GM18868 (cell line): ENCODE data around the gene BEST2.
"Not testable (repeated sequence)": the region's sequence is repeated elsewhere in the genome, so short reads cannot be mapped to it uniquely, and the experiment has no call there.

Experiments used
- ATAC-seq: cut with Tn5 transposase; IDR thresholded peaks from one replicate; pipeline ENCODE4 v1.9.1; 2021; ENCODE audit warnings: mild to moderate bottlenecking, moderate library complexity; ENCODE audit not compliant: unreplicated experiment

Gene BEST2

GRCh38 chr19:12751635-12752034 lies at the start of gene BEST2:
BEST2 (plus strand) TSS chr19:12751791; CDS start chr19:12752593, 802 bp downstream.
- ATAC-seq, result no peak

DNA sequence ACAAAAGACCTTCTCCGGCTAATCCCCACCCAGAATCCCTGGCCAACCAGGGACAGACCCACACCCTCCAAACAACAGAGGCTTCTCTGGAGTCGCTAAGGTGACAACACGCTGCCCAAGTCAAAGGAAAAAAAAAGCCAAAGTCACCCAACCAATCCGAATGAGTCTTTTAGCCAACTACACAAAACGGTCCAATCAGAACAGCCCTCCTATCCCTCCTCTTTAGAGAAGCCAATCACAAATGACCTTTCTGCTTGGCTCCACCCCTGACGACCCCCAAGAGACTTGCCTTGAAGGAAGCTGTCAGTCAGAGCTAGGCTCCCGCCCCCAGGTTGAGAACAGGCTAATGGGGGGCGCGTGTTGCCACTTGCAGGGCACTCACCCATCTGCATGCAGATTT lies 48.5 kb upstream of the BEST2 start:
- ATAC-seq, result no peak

- ATAC-seq, result no peak
Measured at GRCh38 chr19:12705169-12705568, 46.4 kb upstream of the BEST2 start.

DNA sequence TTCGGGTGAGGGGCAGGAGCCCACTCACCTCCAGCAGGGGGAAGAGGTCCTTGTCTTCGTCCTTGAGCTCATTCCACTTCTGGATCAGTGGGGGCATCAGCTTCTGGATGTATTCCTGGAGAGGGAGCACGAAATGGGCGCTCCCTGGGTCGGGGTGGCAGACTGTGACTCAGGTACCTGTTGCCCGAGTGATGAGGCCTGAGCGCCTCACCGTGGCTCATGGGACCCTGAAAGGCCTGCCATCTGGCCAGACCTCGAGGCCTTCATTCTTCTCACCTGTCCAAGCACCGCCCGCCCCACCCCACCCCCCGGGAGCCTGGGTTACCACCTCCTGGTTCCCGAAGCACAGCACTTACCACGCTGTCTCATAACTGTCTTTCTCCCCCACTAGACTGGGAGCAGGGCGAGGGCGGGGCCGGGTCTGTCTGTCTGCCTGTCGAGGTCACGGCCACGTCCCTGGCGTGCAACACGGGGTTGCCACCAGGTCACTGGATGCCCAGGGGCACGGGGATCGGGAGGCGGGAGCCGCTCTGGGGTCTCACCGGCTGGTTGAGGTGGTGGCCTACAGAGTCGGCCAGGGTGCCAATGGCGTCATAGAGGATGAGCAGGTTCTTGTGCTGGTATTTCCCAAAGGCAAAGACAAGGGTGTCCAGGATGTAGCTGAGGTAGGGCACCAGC lies 45.8 kb upstream of the BEST2 start:
- ATAC-seq, result no peak

GRCh38 chr19:12706332-12706718 lies 45.3 kb upstream of the BEST2 start:
- no peak for ATAC-seq

GRCh38 chr19:12708641-12709040 lies 43.0 kb upstream of the BEST2 start:
- no peak for ATAC-seq

- no peak for ATAC-seq
Measured at GRCh38 chr19:12711187-12711586, 40.4 kb upstream of the BEST2 start.

- ATAC-seq, result not testable (repeated sequence)
Measured at GRCh38 chr19:12712077-12712476, 39.5 kb upstream of the BEST2 start.

- ATAC-seq, result not testable (repeated sequence)
Measured at GRCh38 chr19:12713304-12713703, 38.3 kb upstream of the BEST2 start.

DNA sequence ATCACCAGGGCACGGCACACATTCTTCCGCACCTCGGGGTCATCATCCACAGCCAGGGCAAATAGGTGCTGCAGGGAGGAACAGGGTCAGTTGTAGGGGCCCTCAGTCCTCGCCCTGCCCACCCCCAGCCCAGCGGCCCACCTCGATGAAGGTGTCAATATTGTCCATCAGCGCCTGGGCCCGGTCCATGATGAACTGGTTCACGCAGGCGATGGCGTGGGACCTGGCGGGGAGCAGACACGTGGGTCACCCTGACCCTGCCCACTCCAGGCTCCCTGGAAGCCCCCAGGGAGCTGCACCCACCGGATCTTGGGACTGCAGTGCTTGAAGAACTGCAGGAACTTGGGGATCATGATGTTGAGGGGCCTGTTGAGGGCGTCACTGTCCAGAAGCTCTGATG lies 36.5 kb upstream of the BEST2 start:
- ATAC-seq, result no peak

DNA sequence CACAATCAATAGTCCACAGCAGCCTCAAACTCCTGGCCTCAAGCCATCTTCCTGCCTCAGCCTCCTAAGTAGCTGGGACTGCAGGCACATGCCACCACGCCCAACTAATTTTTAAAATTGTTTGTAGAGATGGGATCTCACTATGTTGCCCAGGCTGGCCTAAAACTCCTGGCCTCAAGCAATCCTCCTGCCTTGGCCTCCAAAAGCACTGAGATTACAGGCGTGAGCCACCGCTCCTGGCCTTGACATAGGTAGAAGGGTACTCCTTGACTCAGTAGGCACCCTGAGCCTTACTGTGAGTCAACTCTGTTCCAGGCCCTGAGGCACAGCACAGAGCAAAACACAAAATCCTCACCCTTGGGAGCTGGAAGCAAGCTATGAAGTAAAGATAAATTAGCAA lies 35.7 kb upstream of the BEST2 start:
- ATAC-seq, result no peak

DNA sequence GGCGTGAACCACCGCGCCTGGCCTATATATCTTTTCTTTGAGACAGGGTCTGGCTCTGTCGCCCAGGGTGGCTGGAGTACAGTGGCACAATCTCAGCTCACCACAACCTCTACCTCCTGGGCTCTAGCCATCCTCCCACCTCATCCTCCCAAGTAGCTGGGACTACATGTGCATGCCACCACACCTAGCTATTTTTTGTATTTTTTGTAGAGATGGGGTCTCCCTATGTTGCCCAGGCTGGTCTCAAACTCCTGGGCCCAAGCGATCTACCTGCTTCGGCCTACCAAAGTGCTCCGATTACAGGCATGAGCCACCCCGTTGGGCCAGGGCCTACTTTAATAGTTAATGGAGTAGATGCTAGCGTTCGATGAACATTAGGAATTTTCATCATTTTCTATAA lies 31.3 kb upstream of the BEST2 start:
- ATAC-seq, result no peak

GRCh38 chr19:12720851-12721655 lies 30.5 kb upstream of the BEST2 start:
- ATAC-seq, result no peak

DNA sequence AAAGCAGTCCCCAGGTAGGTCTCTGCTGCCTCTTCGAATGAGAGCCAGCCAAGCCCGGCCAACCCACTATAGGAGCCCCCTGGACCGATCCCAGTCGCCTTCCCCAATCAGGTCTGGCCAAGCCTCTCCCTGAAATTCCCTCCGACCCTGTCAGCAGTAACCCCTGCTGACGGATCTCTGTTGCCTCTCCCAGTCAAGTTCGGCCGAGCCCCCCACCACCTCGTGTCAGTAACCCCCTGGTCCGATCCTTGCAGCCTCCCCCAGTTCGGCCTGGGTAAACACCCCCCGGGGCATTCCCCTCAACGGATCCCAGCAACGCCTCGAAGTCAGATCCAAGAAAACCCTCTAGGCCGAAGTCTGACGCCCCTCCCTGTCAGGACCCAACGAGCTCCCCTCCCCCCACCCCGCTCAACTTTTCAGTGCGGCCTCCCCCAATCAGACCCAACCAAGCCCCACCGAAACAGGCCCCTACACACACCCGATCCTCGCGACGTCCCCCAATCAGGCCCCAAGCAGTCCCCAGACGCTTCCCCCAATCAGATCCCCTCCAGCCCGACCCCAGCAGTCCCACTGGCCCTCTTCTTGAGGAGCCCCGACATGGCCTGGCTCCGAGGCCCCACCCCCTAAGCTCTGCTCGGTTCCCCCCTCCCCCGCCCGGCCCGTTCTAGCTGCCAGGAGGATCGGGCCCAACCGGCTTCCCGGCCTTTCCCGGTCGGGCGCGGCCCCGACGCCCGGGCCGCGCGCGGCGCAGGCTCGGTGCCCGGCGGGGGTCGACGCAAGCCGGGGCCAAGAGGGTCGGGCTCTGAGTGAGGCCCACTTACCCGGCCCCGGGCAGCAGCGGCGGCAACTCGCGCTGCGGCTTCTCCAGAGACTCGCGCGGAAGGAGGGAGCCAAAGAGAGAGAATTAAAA lies 29.7 kb upstream of the BEST2 start:
- ATAC-seq, result peak; percentile 42

DNA sequence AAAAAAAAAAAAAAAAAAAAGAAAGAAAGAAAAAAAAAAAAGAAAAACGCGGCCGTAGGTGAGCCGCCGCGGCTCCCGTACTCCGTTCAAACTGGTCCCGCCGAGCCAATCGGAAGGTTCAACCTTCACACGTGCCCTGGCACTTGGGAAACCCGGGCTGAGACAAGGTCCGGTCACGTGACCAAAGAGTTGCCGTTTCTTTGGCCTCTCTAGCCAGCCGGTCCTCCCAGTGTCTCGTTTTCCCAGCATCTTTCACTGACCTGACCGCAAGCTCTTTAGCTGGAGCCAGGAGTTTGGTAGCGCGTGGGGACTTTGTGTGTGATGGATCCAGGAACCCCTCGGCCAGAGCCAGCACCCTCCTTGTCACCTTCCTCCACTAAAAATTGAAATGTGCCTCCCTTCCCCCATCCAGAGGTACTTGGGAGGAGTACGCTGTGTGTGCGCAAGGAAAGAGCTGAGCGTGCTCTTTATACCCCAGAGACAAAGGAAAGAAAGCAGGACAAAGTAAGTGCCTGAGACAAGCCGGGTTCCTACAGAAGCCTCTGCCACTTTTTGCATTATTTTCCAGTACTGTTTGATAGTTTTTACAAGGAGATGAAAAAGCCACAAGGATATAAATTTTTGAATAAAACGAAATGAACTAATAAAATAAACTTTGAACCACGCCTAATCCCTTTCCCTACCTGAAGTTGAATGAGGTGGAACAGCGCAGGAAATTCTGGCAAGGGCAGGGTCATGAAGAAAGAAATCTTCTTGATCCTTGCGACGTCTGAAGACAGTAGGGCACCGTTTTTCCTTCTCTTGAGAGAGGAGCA lies 28.8 kb upstream of the BEST2 start:
- ATAC-seq, result peak; percentile 67

- ATAC-seq, result no peak
Measured at GRCh38 chr19:12723381-12723640, 28.3 kb upstream of the BEST2 start.

- no peak for ATAC-seq
Measured at GRCh38 chr19:12723641-12724426, 27.8 kb upstream of the BEST2 start, which contains the start of gene TNPO2. TNPO2 (minus strand) TSS chr19:12723932; CDS start chr19:12720977, 2,955 bp downstream.

- ATAC-seq, result not testable (repeated sequence)
Measured at GRCh38 chr19:12725612-12726011, 26.0 kb upstream of the BEST2 start.

- no peak for ATAC-seq
Measured at GRCh38 chr19:12726988-12727316, 24.6 kb upstream of the BEST2 start.
